ENCODE results near the gene FAM107B.

GRCh38 chr10:14548474-14548873 lies 226.2 kb downstream of the FAM107B start:
- TF ChIP-seq SPI1 (IDR thresholded peaks at IDR 0.05; ENCODE audit: low read depth, low read length) (no peak), TAF1 (IDR thresholded peaks at IDR 0.05; ENCODE audit: low read depth, low read length) (no peak), POLR2AphosphoS5 (IDR thresholded peaks at IDR 0.05; ENCODE audit: low read depth, low read length) (peak; percentile 21; the same call in 1 of the 2 replicates), POLR2A (IDR thresholded peaks at IDR 0.05; ENCODE audit: low read depth, low read length) (no peak)
